ENCODE measurements around the gene RFX4.

GRCh38 chr12:106739318-106739717 lies 156.5 kb downstream of the RFX4 start:
- TF ChIP-seq EZH2 (IDR thresholded peaks at IDR 0.05) (no peak), POLR2AphosphoS5 (IDR thresholded peaks at IDR 0.05; ENCODE audit: borderline replicate concordance, low read depth, low read length) (no peak), FOXP2 (optimal IDR thresholded peaks at IDR 0.05; ENCODE audit: control extremely low read depth, extremely low read length, insufficient read depth) (no peak)

Measured in SK-N-MC (cell line).